Aorta (tissue), 5 donors: ENCODE measurements around the gene ANK3. TPM values are rescaled to one million over a fixed set of nuclear protein-coding genes. Genes with fewer than 3 reads are reported as not detected.

Experiments used
- ATAC-seq: fragments of 200-7000 bp; cut with Tn5 transposase; one replicate; pipeline ENCODE4 v1.9.1; 2022; ENCODE audit warnings: moderate library complexity; ENCODE audit not compliant: low FRiP score
- DNase-seq, 2 donors: peaks; one replicate each; pipeline ENCODE4 v3.0.0-alpha.2; 2020
- H3K27ac ChIP-seq, 2 donors: one replicate each; pipeline ENCODE4 v1.5.1; 2013; ENCODE audit warnings: low read length in 2 of 2, mild to moderate bottlenecking in 2 of 2, moderate library complexity in 2 of 2, control low read depth in 1 of 2, inconsistent platforms in 1 of 2, low read depth in 1 of 2
- H3K27me3 ChIP-seq, 2 donors: one replicate each; pipeline ENCODE4 v1.6.1; 2013; ENCODE audit warnings: control low read depth in 1 of 2, low read length in 1 of 2, mild to moderate bottlenecking in 1 of 2, moderate library complexity in 1 of 2; ENCODE audit not compliant: insufficient read depth in 2 of 2, control insufficient read depth in 1 of 2
- H3K36me3 ChIP-seq, 2 donors: one replicate each; pipeline ENCODE4 v1.6.1; 2013; ENCODE audit warnings: control low read depth in 1 of 2, low read length in 1 of 2, mild to moderate bottlenecking in 1 of 2; ENCODE audit not compliant: insufficient read depth in 2 of 2, control insufficient read depth in 1 of 2
- H3K4me1 ChIP-seq, 2 donors: one replicate each; pipeline ENCODE4 v1.6.1; 2013; ENCODE audit warnings: low read length in 2 of 2, control low read depth in 1 of 2, mild to moderate bottlenecking in 1 of 2, moderate library complexity in 1 of 2; ENCODE audit not compliant: insufficient read depth in 2 of 2, control insufficient read depth in 1 of 2
- H3K4me3 ChIP-seq, 2 donors: one replicate each; pipeline ENCODE4 v1.5.1; 2013; ENCODE audit warnings: low read length in 2 of 2, control low read depth in 1 of 2, mild to moderate bottlenecking in 1 of 2
- H3K9me3 ChIP-seq: one replicate; pipeline ENCODE4 v1.6.1; 2013; ENCODE audit warnings: mild to moderate bottlenecking, low read length; ENCODE audit not compliant: control insufficient read depth
- WGBS, 2 donors: extraction: QIAGEN DNeasy Blood & Tissue Kit; methylation state at CpG; one replicate each; pipeline ENCODE4 v1.1.7; 2013; 5-methylcytosine and 5-hydroxymethylcytosine counted together
- intact Hi-C, 2 donors: fragments of 100-400 bp; cut with DNase I; formaldehyde crosslinking; loops; one replicate each; pipeline versions ENCODE4 v1.14.2 to v1.15.0; 2022
- polyA plus RNA-seq, 2 donors: library from polyadenylated mRNA; stranded (reverse); fragments of 200-250 nt; gene quantifications; one replicate each; pipeline ENCODE4 v1.2.3, GENCODE V29; 2013
- total RNA-seq, 2 donors: library from RNA; stranded (reverse); fragmentation: NEBNext Ultra II Directional; extraction: Animal tissue kit (Norgen Biotek cat#: 25700); gene quantifications; one replicate each; pipeline ENCODE4 v1.2.1, GENCODE V29; 2021
- donor health status: healthy with polysubstance abuse.
- donor health status: Bipolar disorder and iron deficiency.
- donor health status: DM: no; HTN: no; CAD: no.
- donor health status: DM: no; HTN: no; CAD: no.
- donor health status: DM: yes; HTN: yes; CAD: no.

The ANK3 gene
- total and polyA plus RNA-seq, 4 donors, result 16.5 to 38.2 (median 20.6) TPM

- H3K9me3 ChIP-seq, result no peaks in the 10 kb centered on the region
- no peak for ATAC-seq
These were observed 134.9 kb downstream of the ANK3 start for GRCh38 chr10:60254776-60255175.

GRCh38 chr10:60253484-60253883, 136.2 kb downstream of the ANK3 start:
- no peak for ATAC-seq
- no peak for DNase-seq
- Histone ChIP-seq H3K27ac (no peak overlapping the region), H3K27me3 (no peaks in the 10 kb centered on the region), H3K9me3 (peaks cover 1% of the 10 kb centered on the region), H3K36me3 (no peaks in the 10 kb centered on the region), H3K4me3 (no peak overlapping the region), H3K4me1 (no peaks in the 10 kb centered on the region)
- intact Hi-C loops, result no loop called here

More at GRCh38 chr10:60254776-60255175, 134.9 kb downstream of the ANK3 start:
- DNase-seq, result no peak
- Histone ChIP-seq H3K4me1 (no peaks in the 10 kb centered on the region), H3K4me3 (no peak overlapping the region), H3K27me3 (no peaks in the 10 kb centered on the region), H3K27ac (no peak overlapping the region), H3K36me3 (no peaks in the 10 kb centered on the region)
- intact Hi-C loops, result no loop called here

- no peak overlapping the region for H3K27ac ChIP-seq
- no peaks in the 10 kb centered on the region for H3K36me3 ChIP-seq
- intact Hi-C loops, result no loop called here
- H3K27me3 ChIP-seq, result no peaks in the 10 kb centered on the region
- WGBS, 2 donors, result 87 to 90% methylated on average over 4 of the region's 4 CpGs
- peaks cover 1% of the 10 kb centered on the region for H3K9me3 ChIP-seq
- no peaks in the 10 kb centered on the region for H3K4me1 ChIP-seq
- no peak overlapping the region for H3K4me3 ChIP-seq
- DNase-seq (no peak), ATAC-seq (no peak)
These were observed 137.0 kb downstream of the ANK3 start for GRCh38 chr10:60252688-60253087.

GRCh38 chr10:60246382-60246781, 143.3 kb downstream of the ANK3 start:
- Histone ChIP-seq H3K27me3 (no peaks in the 10 kb centered on the region), H3K27ac (no peak overlapping the region), H3K4me1 (no peaks in the 10 kb centered on the region), H3K4me3 (no peak overlapping the region), H3K9me3 (peaks cover 1% of the 10 kb centered on the region), H3K36me3 (no peaks in the 10 kb centered on the region)
- DNase-seq (no peak), ATAC-seq (no peak)
- 90% methylated on average over 1 of the region's 1 CpG for WGBS, 2 donors
- intact Hi-C loops, result no loop called here

- DNase-seq (no peak), ATAC-seq (no peak)
- H3K27me3 ChIP-seq, result no peaks in the 10 kb centered on the region
- no peak overlapping the region for H3K4me3 ChIP-seq
- WGBS, 2 donors, result 94 to 96% methylated on average over 1 of the region's 1 CpG
- H3K36me3 ChIP-seq, result no peaks in the 10 kb centered on the region
- no peaks in the 10 kb centered on the region for H3K9me3 ChIP-seq
- no peak overlapping the region for H3K27ac ChIP-seq
- H3K4me1 ChIP-seq, result no peaks in the 10 kb centered on the region
- intact Hi-C loops, result loop anchor here in 1 of 2 donors (10.0 kb wide), 1 partner anchor 196 kb away; no protein-coding TSS in a partner anchor
These were observed 150.4 kb downstream of the ANK3 start for GRCh38 chr10:60239228-60239627.

DNA sequence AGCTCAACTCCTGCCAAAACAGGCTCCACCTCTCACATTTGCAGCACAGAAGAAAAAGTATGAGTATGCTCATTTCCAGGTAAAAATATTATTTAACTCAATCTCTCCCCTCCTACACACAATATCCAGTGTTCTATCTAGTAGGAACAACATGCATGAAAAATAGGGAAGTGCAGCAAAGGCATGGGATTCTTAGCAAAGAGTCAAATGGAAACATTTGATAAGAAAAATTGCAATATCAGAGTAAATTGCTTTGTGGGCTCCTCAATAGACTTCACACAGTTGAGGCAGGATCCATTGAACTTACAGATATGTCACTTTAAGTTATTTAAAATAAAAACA, 150.9 kb downstream of the ANK3 start:
- H3K36me3 ChIP-seq, result no peaks in the 10 kb centered on the region
- intact Hi-C loops, result loop anchor here in 1 of 2 donors (10.0 kb wide), 1 partner anchor 196 kb away; no protein-coding TSS in a partner anchor
- ATAC-seq (no peak), DNase-seq (no peak)
- no peak overlapping the region for H3K27ac ChIP-seq
- H3K9me3 ChIP-seq, result no peaks in the 10 kb centered on the region
- no peaks in the 10 kb centered on the region for H3K27me3 ChIP-seq
- no peaks in the 10 kb centered on the region for H3K4me1 ChIP-seq
- H3K4me3 ChIP-seq, result no peak overlapping the region

DNA sequence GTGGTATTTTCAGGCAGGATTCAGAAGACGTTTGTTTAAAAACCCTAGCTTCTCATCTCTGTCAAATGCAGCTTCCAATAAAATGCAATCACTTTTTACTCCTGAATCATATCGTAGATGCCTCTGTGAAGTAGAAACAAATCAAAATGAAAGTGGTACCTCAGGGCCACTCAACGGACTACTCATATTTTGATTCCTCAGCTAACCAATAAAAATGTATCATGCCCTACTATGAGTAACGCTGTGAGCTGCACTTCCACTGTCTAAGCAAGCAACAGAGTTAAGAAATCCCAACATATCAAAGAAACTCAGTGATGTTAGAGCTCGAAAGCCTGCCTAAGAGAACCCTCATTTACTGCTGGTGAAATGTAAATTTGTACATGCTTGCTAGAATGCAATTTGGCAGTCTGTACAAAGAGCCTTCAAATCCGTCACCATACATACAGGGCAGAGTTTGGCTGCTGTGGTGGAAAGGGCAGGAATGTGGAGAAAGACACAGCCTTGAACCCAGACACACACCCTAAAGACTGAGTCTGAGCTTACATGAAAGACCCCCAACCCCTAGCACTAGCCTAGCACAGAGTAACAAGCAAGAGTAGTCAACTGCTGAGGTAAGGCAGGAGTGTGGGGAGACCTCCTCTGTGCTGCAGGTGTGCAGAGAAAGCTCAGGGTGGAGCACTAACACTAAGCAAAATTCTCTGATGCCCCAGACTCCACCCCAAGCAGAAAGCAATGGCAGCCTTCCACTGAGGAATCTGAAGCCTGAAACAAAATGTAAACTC, 151.5 kb downstream of the ANK3 start:
- no peaks in the 10 kb centered on the region for H3K36me3 ChIP-seq
- no peaks in the 10 kb centered on the region for H3K9me3 ChIP-seq
- H3K4me1 ChIP-seq, result no peaks in the 10 kb centered on the region
- intact Hi-C loops, result loop anchor here in 1 of 2 donors (10.0 kb wide), 1 partner anchor 197 kb away; no protein-coding TSS in a partner anchor
- no peak for ATAC-seq
- peak in 1 of 2 donors; percentile 40 for DNase-seq
- H3K27ac ChIP-seq, result no peak overlapping the region
- H3K27me3 ChIP-seq, result no peaks in the 10 kb centered on the region
- H3K4me3 ChIP-seq, result peak overlapping the region in 1 of 2 donors; percentile 26
- 30 to 37% methylated on average over 6 of the region's 6 CpGs for WGBS, 2 donors

- H3K4me3 ChIP-seq, result no peak overlapping the region
- no peaks in the 10 kb centered on the region for H3K4me1 ChIP-seq
- DNase-seq (peak in 1 of 2 donors; percentile 77), ATAC-seq (peak; percentile 70)
- 79% methylated on average over 9 of the region's 9 CpGs for WGBS, 2 donors
- no peaks in the 10 kb centered on the region for H3K27me3 ChIP-seq
- H3K9me3 ChIP-seq, result no peaks in the 10 kb centered on the region
- H3K27ac ChIP-seq, result no peak overlapping the region
- H3K36me3 ChIP-seq, result no peaks in the 10 kb centered on the region
- intact Hi-C loops, result loop anchor here in 1 of 2 donors (10.0 kb wide), 1 partner anchor 198 kb away; no protein-coding TSS in a partner anchor
These were observed 152.7 kb downstream of the ANK3 start for GRCh38 chr10:60236869-60237524.

DNA sequence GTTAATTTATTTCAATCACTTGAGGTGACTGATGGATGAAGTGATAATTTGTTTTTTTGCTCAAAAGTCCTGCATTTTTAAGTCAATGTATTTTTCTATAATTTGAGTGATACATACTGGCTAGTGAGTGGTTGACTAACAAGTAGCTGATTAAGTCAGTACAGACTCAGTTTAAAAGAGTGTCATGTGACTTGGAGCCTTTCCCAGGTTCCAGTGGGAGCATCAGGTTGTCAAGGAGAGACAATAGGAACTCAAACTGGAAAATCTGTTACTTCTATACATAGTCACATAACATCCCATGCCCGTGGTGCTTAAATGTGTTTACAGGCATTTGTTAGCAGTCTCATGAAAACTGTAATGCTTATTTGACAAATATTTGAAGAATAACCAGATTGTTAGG, 154.7 kb downstream of the ANK3 start:
- H3K4me1 ChIP-seq, result no peaks in the 10 kb centered on the region
- H3K36me3 ChIP-seq, result no peaks in the 10 kb centered on the region
- no peak overlapping the region for H3K27ac ChIP-seq
- 78 to 80% methylated on average over 1 of the region's 1 CpG for WGBS, 2 donors
- no peak overlapping the region for H3K4me3 ChIP-seq
- no peaks in the 10 kb centered on the region for H3K27me3 ChIP-seq
- DNase-seq, result no peak
- intact Hi-C loops, result loop anchor here in 1 of 2 donors (10.0 kb wide), 1 partner anchor 200 kb away; no protein-coding TSS in a partner anchor
- no peaks in the 10 kb centered on the region for H3K9me3 ChIP-seq
- no peak for ATAC-seq
